ENCODE data around the gene KCNJ6. TPM values are rescaled to one million over a fixed set of nuclear protein-coding genes. Genes with fewer than 3 reads are reported as not detected.

The KCNJ6 gene
- total and polyA plus RNA-seq, 10 of the 15 experiments (the other 5 are each of a cell fraction or from before 2014, with no cell fraction given): 0.03 to 0.07 (median 0.04) TPM; not detected in 7

GRCh38 chr21:37877171-37877570 is 39.1 kb downstream of the KCNJ6 start (continued):
- TF ChIP-seq PRDM15 (CRISPR knock-in tag; IDR thresholded peaks at IDR 0.05) (no peak), FOXK2 (IDR thresholded peaks at IDR 0.05) (no peak), ZNF622 (IDR thresholded peaks at IDR 0.05) (no peak), ZNF217 (IDR thresholded peaks at IDR 0.05) (no peak), IRF5 (IDR thresholded peaks at IDR 0.05; ENCODE audit: borderline replicate concordance) (no peak), EGR1 (IDR thresholded peaks at IDR 0.05; ENCODE audit: borderline replicate concordance in 1 of 2, low read depth in 2 of 2, low read length in 2 of 2) (no peak), CBX3 (IDR thresholded peaks at IDR 0.05; ENCODE audit: borderline replicate concordance, low read depth) (no peak)

DNA sequence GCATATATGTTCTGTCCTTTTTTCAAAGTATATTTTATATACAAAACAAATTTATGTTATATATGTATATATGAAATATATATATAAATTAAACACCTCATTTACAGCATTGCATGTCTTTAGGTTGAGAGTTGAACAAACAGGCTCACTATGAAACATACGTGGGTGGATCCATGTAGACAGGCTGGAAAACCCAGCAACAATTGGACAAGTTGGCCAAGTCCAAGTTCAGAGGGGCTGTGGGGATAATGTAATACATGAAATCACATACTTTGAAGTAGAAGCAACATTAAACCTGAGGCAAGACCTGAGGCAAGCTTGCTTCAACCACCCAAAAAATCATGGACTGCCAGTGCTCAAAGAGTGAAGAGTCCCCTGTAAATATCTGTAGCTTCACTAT is 39.7 kb downstream of the KCNJ6 start:
- H3K36me3 ChIP-seq (ENCODE audit: control insufficient read depth in 2 of 2, insufficient read depth in 2 of 2, low read length in 1 of 2): no peaks in the 10 kb centered on the region
- ChIA-PET SMC1A (ENCODE audit: uncharacterized antibody, unreplicated experiment) (interaction anchor here (0.7 to 1.2 kb wide), 2 partner anchors 12 to 59 kb away, joined by 3 to 4 read pairs; no protein-coding TSS in a partner anchor), POLR2A (no interaction called here), CTCF (no interaction called here), RAD21 (ENCODE audit: unreplicated experiment) (interaction anchor here (0.5 kb wide), 1 partner anchor 32 kb away, joined by 3 read pairs; no protein-coding TSS in a partner anchor)
- H3K9ac ChIP-seq (ENCODE audit: control insufficient read depth, insufficient read depth, low read length): no peak overlapping the region
- H3K4me2 ChIP-seq (ENCODE audit: control insufficient read depth, insufficient read depth): no peak overlapping the region
- in situ Hi-C loops (cut with MboI) (no loop called here), intact Hi-C loops (cut with micrococcal nuclease; ENCODE audit: unreplicated experiment) (no loop called here)
- 0% methylated on average over 1 of the region's 1 CpG for WGBS (ENCODE audit: insufficient coverage, insufficient replicate concordance, low lambda C conversion rate, missing lambda C conversion rate)
- no peaks in the 10 kb centered on the region for H4K20me1 ChIP-seq (ENCODE audit: control insufficient read depth, insufficient read depth)
- no peak overlapping the region for H3K4me3 ChIP-seq
- no peaks in the 10 kb centered on the region for H3K4me1 ChIP-seq (ENCODE audit: control insufficient read depth, insufficient read depth, low read length)
- no peaks in the 10 kb centered on the region for H3K79me2 ChIP-seq (ENCODE audit: control insufficient read depth, insufficient read depth, low read length)
- H3K9me3 ChIP-seq (replicated peaks; ENCODE audit: control insufficient read depth, insufficient read depth, low read length): no peaks in the 10 kb centered on the region
- ATAC-seq (no peak), DNase-seq (ENCODE audit: low read depth, low spot score) (no peak), FAIRE-seq (no peak)
- no peak overlapping the region for H3K27ac ChIP-seq (ENCODE audit: control insufficient read depth, insufficient read depth)
- H3K27me3 ChIP-seq (replicated peaks in 1 of 2; ENCODE audit: control insufficient read depth in 2 of 2, insufficient read depth in 2 of 2, low read length in 1 of 2): no peaks in the 10 kb centered on the region
- no peak overlapping the region for H2AFZ ChIP-seq (ENCODE audit: control insufficient read depth, low read depth, low read length)
- no TSS peak for BruUV-seq (replicated peaks)
- TF ChIP-seq NRF1 (conservative IDR thresholded peaks at IDR 0.05; ENCODE audit: low read depth, low read length): no peak
- TF ChIP-seq BMI1 (IDR thresholded peaks at IDR 0.05; ENCODE audit: borderline replicate concordance): no peak
- TF ChIP-seq RB1 (IDR thresholded peaks at IDR 0.05; ENCODE audit: borderline replicate concordance): no peak
- TF ChIP-seq STAT1 (conservative IDR thresholded peaks at IDR 0.05): no peak
- no peak for TF ChIP-seq WRNIP1 (IDR thresholded peaks at IDR 0.05; ENCODE audit: borderline replicate concordance, low read depth, low read length)
- no peak for TF ChIP-seq CUX1 (IDR thresholded peaks at IDR 0.05; ENCODE audit: insufficient replicate concordance, low read depth, low read length)
- no peak for TF ChIP-seq TAF1 (IDR thresholded peaks at IDR 0.05; ENCODE audit: borderline replicate concordance, low read depth, low read length)

Data from GM12878 (cell line).